ENCODE data around the gene BICRAL.

GRCh38 chr6:42829561-42830092, 47.8 kb downstream of the BICRAL start:
- TF ChIP-seq CREB1 (IDR thresholded peaks at IDR 0.05; ENCODE audit: low read depth) (no peak), EP300 (IDR thresholded peaks at IDR 0.05; ENCODE audit: borderline replicate concordance) (no peak), YY1 (IDR thresholded peaks at IDR 0.05; ENCODE audit: low read depth) (no peak), FOXM1 (IDR thresholded peaks at IDR 0.05; ENCODE audit: borderline replicate concordance, low read depth) (no peak)
